H9 (cell line): ENCODE results near the gene PEPD. TPM values are rescaled to one million over a fixed set of nuclear protein-coding genes. Genes with fewer than 3 reads are reported as not detected.
"Not testable (repeated sequence)": the region's sequence is repeated elsewhere in the genome, so short reads cannot be mapped to it uniquely, and the experiment has no call there.

Experiments used
- DNase-seq: peaks from one replicate; pipeline ENCODE4 v3.0.0-alpha.2; 2017
- H2AFZ ChIP-seq: one replicate; pipeline ENCODE4 v1.6.1; 2013; ENCODE audit warnings: mild to moderate bottlenecking, low read length, control low read depth, moderate library complexity
- H2AK5ac ChIP-seq: 2 replicates; pipeline ENCODE4 v1.6.1; 2013; ENCODE audit warnings: low read length, control low read depth, mixed read lengths; ENCODE audit not compliant: insufficient read length
- H2BK120ac ChIP-seq: one replicate; pipeline ENCODE4 v1.6.1; 2013; ENCODE audit warnings: low read depth, mild to moderate bottlenecking, low read length, control low read depth, inconsistent platforms; ENCODE audit not compliant: poor library complexity, severe bottlenecking
- H2BK12ac ChIP-seq: 2 replicates; pipeline ENCODE4 v1.6.1; 2013; ENCODE audit warnings: low read length, control low read depth, mixed read lengths, low read depth; ENCODE audit not compliant: insufficient read length
- H2BK15ac ChIP-seq: 2 replicates; pipeline ENCODE4 v1.6.1; 2013; ENCODE audit warnings: low read depth, low read length, control low read depth
- H2BK20ac ChIP-seq: one replicate; pipeline ENCODE4 v1.6.1; 2013; ENCODE audit warnings: low read depth, mild to moderate bottlenecking, low read length, control low read depth, inconsistent platforms; ENCODE audit not compliant: poor library complexity, severe bottlenecking
- H2BK5ac ChIP-seq: 2 replicates; pipeline ENCODE4 v1.6.1; 2013; ENCODE audit warnings: low read length, control low read depth, mixed read lengths; ENCODE audit not compliant: insufficient read length
- H3K14ac ChIP-seq: 2 replicates; pipeline ENCODE4 v1.6.1; 2013; ENCODE audit warnings: low read length, control low read depth; ENCODE audit not compliant: insufficient read depth
- H3K18ac ChIP-seq: 2 replicates; pipeline ENCODE4 v1.6.1; 2013; ENCODE audit warnings: low read depth, mild to moderate bottlenecking, mixed read lengths, low read length, control low read depth; ENCODE audit not compliant: insufficient read length
- H3K23ac ChIP-seq: 2 replicates; pipeline ENCODE4 v1.6.1; 2013; ENCODE audit warnings: low read length, control low read depth, mixed read lengths, low read depth; ENCODE audit not compliant: insufficient read length
- H3K23me2 ChIP-seq: 2 replicates; pipeline ENCODE4 v1.6.1; 2013; ENCODE audit warnings: low read depth, mild to moderate bottlenecking, mixed read lengths, low read length, control low read depth; ENCODE audit not compliant: insufficient read length, poor library complexity, severe bottlenecking
- H3K27ac ChIP-seq: 2 replicates; pipeline ENCODE4 v1.5.1; 2013; ENCODE audit warnings: low read length, control low read depth, mixed read lengths, low read depth; ENCODE audit not compliant: insufficient read length
- H3K27me3 ChIP-seq: 2 replicates; pipeline ENCODE4 v1.6.1; 2013; ENCODE audit warnings: low read length, control low read depth, inconsistent platforms; ENCODE audit not compliant: insufficient read depth
- H3K4ac ChIP-seq: 2 replicates; pipeline ENCODE4 v1.6.1; 2013; ENCODE audit warnings: low read depth, mild to moderate bottlenecking, control low read depth, inconsistent platforms, low read length, moderate library complexity
- H3K4me1 ChIP-seq: 2 replicates; pipeline ENCODE4 v1.6.1; 2013; ENCODE audit warnings: low read length, control low read depth, inconsistent platforms; ENCODE audit not compliant: insufficient read depth
- H3K4me2 ChIP-seq: 2 replicates; pipeline ENCODE4 v1.6.1; 2013; ENCODE audit warnings: low read length, control low read depth, mixed read lengths; ENCODE audit not compliant: insufficient read length, insufficient read depth
- H3K56ac ChIP-seq: 2 replicates; pipeline ENCODE4 v1.6.1; 2013; ENCODE audit warnings: low read depth, mild to moderate bottlenecking, mixed read lengths, low read length, control low read depth; ENCODE audit not compliant: insufficient read length
- H3K79me1 ChIP-seq: 2 replicates; pipeline ENCODE4 v1.6.1; 2013; ENCODE audit warnings: low read depth, mild to moderate bottlenecking, moderate library complexity, low read length, control low read depth, inconsistent platforms; ENCODE audit not compliant: insufficient read depth, poor library complexity, severe bottlenecking
- H3K79me2 ChIP-seq: 2 replicates; pipeline ENCODE4 v1.6.1; 2013; ENCODE audit warnings: low read length, control low read depth, inconsistent platforms; ENCODE audit not compliant: insufficient read depth
- H3K9ac ChIP-seq: 2 replicates; pipeline ENCODE4 v1.6.1; 2013; ENCODE audit warnings: low read length, control low read depth, mixed read lengths; ENCODE audit not compliant: insufficient read length; ENCODE audit errors: extremely low read depth
- H3K9me3 ChIP-seq: one replicate; pipeline ENCODE4 v1.6.1; 2013; ENCODE audit warnings: low read depth, low read length, inconsistent platforms; ENCODE audit not compliant: control insufficient read depth
- H3T11ph ChIP-seq: one replicate; pipeline ENCODE4 v1.6.1; 2013; ENCODE audit warnings: mild to moderate bottlenecking, low read length, control low read depth, inconsistent platforms
- H4K20me1 ChIP-seq: one replicate; pipeline ENCODE4 v1.6.1; 2013; ENCODE audit not compliant: control insufficient read depth, insufficient read length, insufficient read depth
- H4K5ac ChIP-seq: 2 replicates; pipeline ENCODE4 v1.6.1; 2013; ENCODE audit warnings: low read depth, mild to moderate bottlenecking, mixed read lengths, low read length, control low read depth; ENCODE audit not compliant: insufficient read length
- H4K8ac ChIP-seq: replicated peaks from 2 replicates; pipeline ENCODE4 v1.6.1; 2013; ENCODE audit warnings: low read length, control low read depth, mixed read lengths, low read depth; ENCODE audit not compliant: insufficient read length
- H4K91ac ChIP-seq: 2 replicates; pipeline ENCODE4 v1.6.1; 2013; ENCODE audit warnings: low read depth, mild to moderate bottlenecking, moderate library complexity, mixed read lengths, low read length, control low read depth; ENCODE audit not compliant: insufficient read length
- H3K27ac Mint-ChIP-seq, 3 experiments: 2 replicates in 2 of 3; 3 replicates in 1 of 3; pipeline ENCODE4 v1.8.0; 2020 to 2021; ENCODE audit warnings: mixed read lengths in 3 of 3, mild to moderate bottlenecking in 1 of 3, moderate library complexity in 1 of 3
- H3K27me3 Mint-ChIP-seq: 2 replicates; pipeline ENCODE4 v1.8.0; 2021; ENCODE audit warnings: low read depth, mild to moderate bottlenecking, moderate library complexity, mixed read lengths
- H3K36me3 Mint-ChIP-seq, 3 experiments: 2 replicates in 2 of 3; 3 replicates in 1 of 3; pipeline ENCODE4 v1.8.0; 2020 to 2021; ENCODE audit warnings: low read depth in 3 of 3, mixed read lengths in 3 of 3; ENCODE audit not compliant: insufficient read depth in 1 of 3
- H3K4me1 Mint-ChIP-seq, 2 experiments: 2 replicates each; pipeline ENCODE4 v1.8.0; 2020; ENCODE audit warnings: mixed read lengths in 2 of 2
- H3K4me3 Mint-ChIP-seq, 2 experiments: 2 replicates in 1 of 2; 3 replicates in 1 of 2; pipeline ENCODE4 v1.8.0; 2020 to 2021; ENCODE audit warnings: mild to moderate bottlenecking in 2 of 2, mixed read lengths in 2 of 2, moderate library complexity in 1 of 2
- H3K9me3 Mint-ChIP-seq, 2 experiments: 2 replicates in 1 of 2; 3 replicates in 1 of 2; pipeline ENCODE4 v1.8.0; 2020; ENCODE audit warnings: mild to moderate bottlenecking in 2 of 2, mixed read lengths in 2 of 2, moderate library complexity in 1 of 2
- WGBS: extraction: QIAGEN DNeasy Blood & Tissue Kit; methylation state at CpG from one replicate; pipeline ENCODE4 v1.1.7; 2013; ENCODE audit warnings: missing lambda C conversion rate, low lambda C conversion rate, mixed read lengths; ENCODE audit not compliant: insufficient read length; ENCODE audit errors: extremely low coverage; 5-methylcytosine and 5-hydroxymethylcytosine counted together
- total RNA-seq: library from RNA; stranded (reverse); gene quantifications from 2 replicates; pipeline ENCODE4 v1.2.1, GENCODE V29; 2021
- TF ChIP-seq, protein P1 (sequence below): fragments of 200-600 bp; sonication (generic); conservative IDR thresholded peaks from 3 replicates; pipeline ENCODE4 v1.8.0; 2021; ENCODE audit warnings: antibody characterized with exemption, mild to moderate bottlenecking

The PEPD gene
- total RNA-seq, 1 experiment from 2014 or later: 52.8 TPM

DNA sequence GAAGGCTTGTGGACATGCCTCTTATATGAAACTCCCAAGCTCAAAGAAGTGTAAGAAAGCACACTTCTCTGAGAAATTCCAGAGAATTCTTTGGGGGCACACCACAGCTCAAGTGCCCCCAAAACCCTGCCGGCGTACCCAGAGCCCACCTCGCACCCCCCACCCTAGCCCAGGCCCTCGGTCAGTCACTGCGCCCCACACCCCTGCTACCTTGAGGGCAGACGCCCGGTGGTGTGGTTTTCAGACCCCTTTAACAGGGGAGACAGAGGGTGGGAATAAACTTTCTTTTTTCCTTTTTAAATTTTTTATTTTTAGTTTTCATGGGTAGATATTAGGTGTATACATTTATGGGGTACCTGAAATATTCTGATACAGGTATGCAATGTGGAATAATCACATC, 29.5 kb downstream of the PEPD start:
- no CpG with 5 or more reads among the region's 7 CpGs for WGBS
- Histone ChIP-seq H3K79me1 (no peaks in the 10 kb centered on the region), H2AFZ (no peak overlapping the region), H3K14ac (no peak overlapping the region), H2AK5ac (no peak overlapping the region), H3K18ac (no peak overlapping the region), H3K4me2 (no peak overlapping the region), H3K56ac (no peak overlapping the region), H3T11ph (no peak overlapping the region), H4K20me1 (no peaks in the 10 kb centered on the region), H4K5ac (no peak overlapping the region), H3K4ac (no peak overlapping the region), H2BK120ac (no peak overlapping the region), H4K8ac (no peak overlapping the region), H2BK12ac (no peak overlapping the region), H3K27ac (no peak overlapping the region), H2BK5ac (no peak overlapping the region), H3K79me2 (no peaks in the 10 kb centered on the region), H3K9me3 (no peaks in the 10 kb centered on the region), H3K4me1 (no peaks in the 10 kb centered on the region), H2BK15ac (no peak overlapping the region), H3K23ac (no peak overlapping the region), H2BK20ac (no peak overlapping the region), H3K9ac (no peak overlapping the region), H4K91ac (no peak overlapping the region), H3K27me3 (no peaks in the 10 kb centered on the region), H3K23me2 (no peaks in the 10 kb centered on the region)
- no peaks in the 10 kb centered on the region for H3K9me3 Mint-ChIP-seq
- no peak overlapping the region for H3K4me3 Mint-ChIP-seq
- H3K36me3 Mint-ChIP-seq: peaks cover 0 to 4% (median 0%) of the 10 kb centered on the region in 3 experiments; a peak in 3 of 7 replicates
- no peaks in the 10 kb centered on the region for H3K4me1 Mint-ChIP-seq
- TF ChIP-seq, protein P1, sequence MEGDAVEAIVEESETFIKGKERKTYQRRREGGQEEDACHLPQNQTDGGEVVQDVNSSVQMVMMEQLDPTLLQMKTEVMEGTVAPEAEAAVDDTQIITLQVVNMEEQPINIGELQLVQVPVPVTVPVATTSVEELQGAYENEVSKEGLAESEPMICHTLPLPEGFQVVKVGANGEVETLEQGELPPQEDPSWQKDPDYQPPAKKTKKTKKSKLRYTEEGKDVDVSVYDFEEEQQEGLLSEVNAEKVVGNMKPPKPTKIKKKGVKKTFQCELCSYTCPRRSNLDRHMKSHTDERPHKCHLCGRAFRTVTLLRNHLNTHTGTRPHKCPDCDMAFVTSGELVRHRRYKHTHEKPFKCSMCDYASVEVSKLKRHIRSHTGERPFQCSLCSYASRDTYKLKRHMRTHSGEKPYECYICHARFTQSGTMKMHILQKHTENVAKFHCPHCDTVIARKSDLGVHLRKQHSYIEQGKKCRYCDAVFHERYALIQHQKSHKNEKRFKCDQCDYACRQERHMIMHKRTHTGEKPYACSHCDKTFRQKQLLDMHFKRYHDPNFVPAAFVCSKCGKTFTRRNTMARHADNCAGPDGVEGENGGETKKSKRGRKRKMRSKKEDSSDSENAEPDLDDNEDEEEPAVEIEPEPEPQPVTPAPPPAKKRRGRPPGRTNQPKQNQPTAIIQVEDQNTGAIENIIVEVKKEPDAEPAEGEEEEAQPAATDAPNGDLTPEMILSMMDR: no peak
- no peaks in the 10 kb centered on the region for H3K27me3 Mint-ChIP-seq
- DNase-seq: no peak
- H3K27ac Mint-ChIP-seq: no peak overlapping the region

DNA sequence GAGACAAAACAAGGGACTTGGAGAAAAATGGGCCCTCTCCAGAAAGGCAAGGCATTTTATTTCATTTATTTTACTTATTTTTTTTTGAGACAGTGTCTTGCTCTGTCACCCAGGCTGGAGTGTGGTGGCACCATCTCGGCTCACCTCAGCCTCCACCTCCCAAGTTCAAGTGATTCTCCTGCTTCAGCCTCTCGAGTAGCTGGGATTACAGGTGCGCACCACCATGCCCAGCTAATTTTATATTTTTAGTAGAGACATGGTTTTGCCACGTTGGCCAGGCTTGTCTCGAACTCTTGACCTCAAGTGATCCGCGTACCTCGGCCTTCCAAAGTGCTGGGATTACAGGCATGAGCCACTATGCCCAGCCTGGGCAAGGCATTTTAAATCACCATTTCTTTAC, 31.0 kb downstream of the PEPD start:
- H3K4me2 ChIP-seq, H2BK12ac ChIP-seq, H3K56ac ChIP-seq, H3K9me3 Mint-ChIP-seq, H3K27me3 Mint-ChIP-seq, H3K27ac ChIP-seq, H2BK120ac ChIP-seq, H3K23ac ChIP-seq, H4K91ac ChIP-seq, H2AK5ac ChIP-seq, H2BK20ac ChIP-seq, H3K27me3 ChIP-seq, DNase-seq, H2AFZ ChIP-seq, H3K4me3 Mint-ChIP-seq, H3K36me3 Mint-ChIP-seq, H3K18ac ChIP-seq, H3K4ac ChIP-seq, H3T11ph ChIP-seq, H4K8ac ChIP-seq, H3K79me1 ChIP-seq, H2BK15ac ChIP-seq, H3K27ac Mint-ChIP-seq, H3K4me1 Mint-ChIP-seq, H2BK5ac ChIP-seq, H3K9ac ChIP-seq, H3K4me1 ChIP-seq, H4K5ac ChIP-seq, H3K79me2 ChIP-seq, H3K14ac ChIP-seq, H3K23me2 ChIP-seq, H4K20me1 ChIP-seq, H3K9me3 ChIP-seq: not testable (repeated sequence)
- WGBS: no CpG with 5 or more reads among the region's 8 CpGs
